GM23248 (cell line): ENCODE data around the gene ARNT2.

Experiments used
- EZH2 ChIP-seq: fragments of 200-600 bp; sonication (generic); IDR thresholded peaks from 2 replicates; pipeline ENCODE4 v1.6.1; 2018; ENCODE audit warnings: antibody characterized with exemption, mild to moderate bottlenecking; ENCODE audit not compliant: insufficient read depth, poor library complexity, severe bottlenecking
- EZH2phosphoT487 ChIP-seq: fragments of 200-600 bp; sonication (generic); IDR thresholded peaks from 2 replicates; pipeline ENCODE4 v1.6.1; 2018; ENCODE audit warnings: antibody characterized with exemption, moderate library complexity, mild to moderate bottlenecking, low read depth; ENCODE audit not compliant: insufficient read depth

DNA sequence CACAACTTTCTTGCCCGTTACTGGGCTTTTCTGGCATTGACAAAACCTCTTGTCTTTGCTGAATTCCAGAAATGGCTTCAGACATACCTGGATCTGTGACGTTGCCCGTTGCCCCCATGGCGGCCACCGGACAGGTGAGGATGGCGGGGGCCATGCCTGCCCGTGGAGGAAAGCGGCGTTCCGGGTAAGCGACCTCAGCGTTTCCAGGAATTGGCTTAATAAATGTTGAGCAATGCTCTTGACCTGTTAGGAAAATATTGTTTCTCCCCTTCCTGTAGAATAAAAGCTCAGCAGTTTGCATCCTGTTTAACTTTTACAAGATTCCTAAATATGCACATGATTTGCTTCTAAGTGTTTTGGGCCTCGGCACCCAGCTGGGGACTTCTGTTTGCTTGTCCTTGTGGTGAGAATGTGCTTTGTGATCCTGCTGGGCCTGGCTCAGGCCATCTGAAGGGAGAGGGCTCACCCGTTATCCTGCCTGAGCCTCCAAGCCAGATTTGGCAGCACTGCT, 46.7 kb downstream of the ARNT2 start:
- no peak for TF ChIP-seq EZH2
- TF ChIP-seq EZH2phosphoT487: no peak
